Mammary epithelial cell (primary cell): ENCODE measurements around the gene GALNT8.

Source experiments
- CTCF ChIP-seq, 2 donors: IDR thresholded peaks in 1 of 2; conservative IDR thresholded peaks in 1 of 2; 2 replicates each; pipeline ENCODE4 v1.5.1; 2011 to 2012; ENCODE audit warnings: inconsistent platforms in 2 of 2, low read length in 2 of 2, mild to moderate bottlenecking in 2 of 2, control low read depth in 1 of 2, low read depth in 1 of 2; ENCODE audit not compliant: insufficient read depth in 1 of 2; ENCODE audit errors: extremely low read depth in 1 of 2
- EZH2 ChIP-seq: IDR thresholded peaks from 2 replicates; pipeline ENCODE4 v1.6.1; 2012; ENCODE audit warnings: low read length, inconsistent platforms, borderline replicate concordance

- no peak for TF ChIP-seq CTCF (conservative IDR thresholded peaks at IDR 0.05 in 1 of 2, IDR thresholded peaks at IDR 0.05 in 1 of 2; ENCODE audit: extremely low read depth in 1 of 2, insufficient read depth in 1 of 2, low read depth in 1 of 2, low read length in 2 of 2)
- no peak for TF ChIP-seq EZH2
These were observed 87.0 kb downstream of the GALNT8 start for GRCh38 chr12:4807116-4807783.
